Breast epithelium (tissue), 3 donors: ENCODE measurements around the gene CFAP43.

Experiments
- POLR2A ChIP-seq: fragments of 450-650 bp; IDR thresholded peaks from one replicate; pipeline ENCODE4 v1.6.1; 2016; ENCODE audit warnings: antibody characterized with exemption, mild to moderate bottlenecking, moderate library complexity
- POLR2AphosphoS5 ChIP-seq, 3 donors: sonication (generic); formaldehyde crosslinking; IDR thresholded peaks; one replicate each; pipeline ENCODE4 v1.6.1; 2017; ENCODE audit warnings: antibody characterized with exemption in 3 of 3

DNA sequence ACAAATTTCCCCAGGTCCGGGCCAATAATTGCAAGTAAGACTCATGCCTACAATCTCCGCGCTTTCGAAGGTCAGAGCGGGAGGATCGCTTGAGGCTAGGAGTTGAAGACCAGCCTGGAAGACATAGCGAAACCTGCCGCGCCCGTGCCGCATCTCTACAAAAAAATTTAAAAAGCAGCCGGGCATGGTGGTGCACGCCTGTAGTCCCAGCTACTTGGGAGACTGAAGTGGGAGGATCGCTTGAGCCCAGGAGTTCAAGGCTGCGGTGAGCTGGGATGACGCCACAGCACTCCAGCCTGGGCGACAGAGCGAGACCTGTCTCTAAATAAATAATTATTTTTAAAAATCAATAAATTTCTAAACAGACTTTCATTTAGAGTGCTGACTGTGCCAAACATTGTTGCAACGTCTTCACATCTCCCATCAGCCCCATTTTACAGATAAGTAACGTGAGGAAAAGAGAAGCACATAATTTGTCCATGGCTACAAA, 494 bp upstream of the CFAP43 start:
- no peak for TF ChIP-seq POLR2A
- no peak for TF ChIP-seq POLR2AphosphoS5 (IDR thresholded peaks at IDR 0.05)
